Germinal center (tissue), 1 donor: ENCODE measurements around the gene RHCE.
"Not testable (repeated sequence)": the region's sequence is repeated elsewhere in the genome, so short reads cannot be mapped to it uniquely, and the experiment has no call there.

ENCODE experiments used
- DNase-seq: peaks from one replicate; pipeline ENCODE4 v3.0.0; 2012; ENCODE audit warnings: mixed read lengths, low spot score

RHCE gene

DNA sequence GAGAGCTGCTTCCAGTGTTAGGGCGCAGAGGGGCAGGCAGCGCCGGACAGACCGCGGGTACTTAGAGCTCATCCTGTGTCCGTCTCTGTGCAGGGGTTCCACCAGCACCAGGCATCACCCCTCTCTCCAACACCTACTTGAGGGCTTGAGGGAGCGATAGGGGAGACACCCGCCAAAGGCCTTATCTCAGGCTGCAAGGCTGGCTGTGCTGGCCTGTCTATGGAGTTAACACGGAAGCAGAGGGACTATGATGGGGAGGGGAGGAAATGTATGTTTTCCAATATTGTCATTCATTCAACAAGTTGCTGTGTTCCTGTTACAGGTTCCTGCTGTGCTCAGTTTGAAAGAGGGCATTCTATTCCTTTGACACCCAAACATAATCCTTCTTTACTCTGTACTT is at the start of gene RHCE:
Gene RHCE, minus strand, starts transcription at position 111 of the 400 bp plus-strand sequence. Its CDS starts 39 bp downstream, at position 72.
- not testable (repeated sequence) for DNase-seq

DNA sequence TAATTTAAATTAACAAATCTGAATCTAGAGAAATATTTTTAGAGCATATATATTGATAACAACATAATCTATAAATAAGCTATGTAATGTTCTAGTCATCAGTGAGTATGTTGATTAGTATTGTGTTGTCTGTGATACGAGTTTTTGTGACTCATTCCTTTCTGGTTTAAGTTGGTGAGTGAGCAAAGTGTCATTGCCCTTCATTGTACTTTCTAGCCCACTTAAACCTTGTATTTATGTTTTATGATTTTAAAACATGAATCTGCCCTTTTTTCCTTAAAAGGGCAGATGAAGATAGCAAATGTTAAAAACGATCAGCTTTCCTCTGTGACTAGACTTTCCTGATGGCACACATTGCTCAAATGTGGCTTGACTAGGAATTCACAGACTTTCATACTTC is 48.6 kb upstream of the RHCE start:
- DNase-seq, result no peak

DNA sequence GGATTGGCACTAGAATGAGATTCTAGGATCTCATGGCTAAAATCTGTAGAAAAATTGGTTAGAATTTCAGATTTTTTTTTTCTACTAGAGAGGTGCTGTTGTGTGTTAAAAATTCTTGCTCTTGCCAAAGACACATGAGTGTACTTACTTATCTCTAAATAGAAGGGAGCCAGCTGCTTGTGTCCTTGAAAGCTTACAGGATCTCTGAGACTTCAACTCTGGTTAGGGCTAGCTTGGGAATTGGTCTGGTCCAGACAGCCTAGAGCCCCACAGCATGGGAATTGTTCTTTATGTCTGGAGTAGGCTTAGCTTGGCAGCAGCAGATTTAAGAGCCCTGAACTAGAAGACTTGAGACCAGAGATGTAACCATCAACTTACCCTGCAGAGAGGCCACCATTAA is 47.4 kb upstream of the RHCE start:
- DNase-seq, result no peak

DNA sequence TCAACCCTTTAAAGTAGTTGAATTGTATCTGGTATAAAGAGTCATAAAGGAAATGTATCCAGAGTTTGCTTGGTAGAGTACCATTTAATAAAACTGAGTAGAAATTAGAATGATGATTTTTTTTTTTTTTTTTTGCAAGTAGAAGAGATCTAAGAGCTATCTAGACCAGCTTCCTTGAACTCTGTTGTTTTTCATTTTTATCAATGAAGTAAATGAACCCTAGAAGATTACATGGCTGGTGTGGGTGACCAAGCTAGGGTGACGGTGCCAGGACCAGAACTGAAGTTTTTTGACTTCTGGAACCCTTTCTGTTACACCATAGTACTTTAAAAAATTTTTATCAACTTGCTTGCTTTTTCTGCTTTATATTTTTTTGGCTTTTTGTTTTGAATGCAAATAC is 47.0 kb upstream of the RHCE start:
- DNase-seq, result no peak

DNA sequence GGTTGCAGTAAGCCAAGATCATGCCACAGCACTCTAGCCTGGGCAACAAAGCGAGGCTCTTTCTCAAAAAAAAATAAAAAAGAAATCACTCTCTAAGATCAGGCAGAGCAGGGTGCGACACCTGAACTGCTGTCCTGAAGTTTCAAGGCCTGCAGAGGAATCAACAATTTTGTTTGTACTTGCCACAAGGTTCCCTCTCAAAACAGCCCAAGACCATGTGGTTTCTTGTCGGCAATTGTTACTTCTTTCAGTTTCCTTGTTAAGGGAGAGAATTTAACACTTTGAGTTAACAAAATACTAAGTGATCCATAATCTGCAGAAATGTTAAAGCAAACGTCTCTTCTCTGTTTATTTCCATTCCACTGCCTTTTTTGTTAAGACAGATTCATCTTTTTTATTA is 46.6 kb upstream of the RHCE start:
- DNase-seq, result no peak

DNA sequence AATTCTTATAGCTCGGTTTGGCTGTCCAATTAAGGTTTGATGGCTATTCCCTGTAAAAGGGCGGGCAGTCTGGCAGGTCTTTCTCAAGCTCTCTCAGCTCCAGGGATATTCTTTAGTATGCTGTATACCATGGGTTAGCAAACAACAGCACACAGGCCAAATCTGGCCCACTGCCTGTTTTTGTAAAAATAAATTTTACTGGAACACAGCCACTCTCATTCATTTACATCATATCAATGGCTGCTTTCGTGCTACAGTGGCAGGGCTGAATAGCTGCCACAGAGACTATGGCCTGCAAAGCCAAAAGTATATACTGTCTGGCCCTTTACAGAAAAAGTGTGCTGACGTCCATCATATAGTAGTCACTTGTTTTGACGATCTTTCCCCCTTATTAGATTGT is 42.1 kb upstream of the RHCE start:
- no peak for DNase-seq

DNA sequence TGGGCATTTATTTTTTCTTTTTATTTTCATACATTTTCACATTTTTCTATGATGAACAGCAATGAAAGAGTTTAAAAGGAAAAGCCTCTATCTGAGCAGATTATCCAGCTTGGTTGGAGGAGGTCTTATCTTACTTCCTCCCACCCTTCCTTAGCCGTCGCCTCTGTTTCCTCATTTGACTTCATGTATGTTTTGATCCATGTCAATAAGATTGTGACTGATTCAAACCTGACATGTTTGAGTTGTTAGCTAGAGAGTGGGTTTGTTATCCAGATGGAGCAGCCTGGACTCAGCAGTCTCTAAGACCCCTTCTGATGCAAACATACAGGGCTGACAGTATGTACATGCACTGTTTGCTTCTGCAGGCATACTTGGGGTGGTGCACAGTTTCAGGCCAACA is 41.2 kb upstream of the RHCE start:
- DNase-seq, result no peak

DNA sequence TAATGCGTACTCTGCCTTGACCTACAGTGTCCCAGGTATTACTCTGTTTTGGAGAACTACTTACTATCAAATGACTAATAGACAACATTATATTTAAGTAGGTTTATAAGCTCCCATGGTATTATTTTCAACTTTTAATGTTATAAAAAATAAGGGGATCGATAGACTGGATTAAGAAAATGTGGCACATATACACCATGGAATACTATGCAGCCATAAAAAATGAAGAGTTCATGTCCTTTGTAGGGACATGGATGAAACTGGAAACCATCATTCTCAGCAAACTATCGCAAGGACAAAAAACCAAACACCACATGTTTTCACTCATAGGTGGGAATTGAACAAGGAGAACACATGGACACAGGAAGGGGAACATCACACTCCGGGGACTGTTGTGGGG is 40.2 kb upstream of the RHCE start:
- DNase-seq, result not testable (repeated sequence)

DNA sequence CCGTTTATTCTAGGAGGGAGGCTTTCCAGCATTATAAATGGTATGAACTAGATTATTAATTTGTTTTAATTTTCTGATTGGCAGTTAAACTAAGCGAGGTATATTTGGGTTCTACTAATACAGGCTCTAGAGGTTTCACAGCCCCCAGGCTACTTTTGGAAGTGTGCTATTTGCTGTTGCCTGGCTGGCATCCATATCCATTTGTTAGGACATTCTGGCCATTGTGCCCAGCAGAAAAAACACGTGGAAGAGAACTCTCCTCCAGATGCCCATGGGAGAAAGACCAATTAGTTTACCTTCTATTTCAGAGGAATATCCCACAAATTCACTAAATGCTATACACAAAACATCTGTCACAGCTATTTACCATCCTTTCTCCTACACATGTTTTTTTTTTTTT is 39.4 kb upstream of the RHCE start:
- DNase-seq, result no peak

DNA sequence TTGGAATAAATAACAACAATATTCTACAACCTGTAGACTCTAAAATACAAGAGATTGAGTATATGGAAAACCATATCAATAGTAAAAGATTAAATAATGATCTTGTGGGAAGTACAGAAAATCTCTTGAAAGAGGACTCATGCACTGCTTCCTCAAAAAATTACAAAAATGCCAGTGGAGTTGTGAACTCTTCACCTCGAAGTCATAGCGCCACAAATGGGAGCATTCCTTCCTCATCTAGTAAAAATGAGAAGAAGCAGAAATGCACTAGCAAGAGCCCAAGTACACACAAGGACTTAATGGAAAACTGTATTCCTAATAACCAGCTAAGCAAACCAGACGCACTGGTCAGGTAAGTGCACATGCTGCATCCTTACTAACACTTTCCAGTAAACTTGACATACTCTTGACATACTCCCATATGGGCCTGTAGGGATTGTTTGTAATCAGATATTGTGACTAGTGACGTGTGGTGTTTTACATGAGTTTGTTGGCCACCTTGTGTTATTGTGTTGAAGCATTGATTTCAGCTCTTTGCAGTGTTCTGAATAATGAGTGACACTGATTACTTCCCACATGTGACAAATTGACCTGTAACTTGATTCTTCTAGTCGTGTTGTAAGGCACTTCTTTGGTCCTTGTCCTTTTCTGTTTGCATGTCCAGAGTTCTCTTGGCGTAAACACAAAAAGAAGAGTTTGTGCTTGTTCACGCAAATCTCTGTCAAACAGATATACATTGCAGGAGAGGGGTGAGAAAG is 38.1 kb upstream of the RHCE start:
- no peak for DNase-seq

DNA sequence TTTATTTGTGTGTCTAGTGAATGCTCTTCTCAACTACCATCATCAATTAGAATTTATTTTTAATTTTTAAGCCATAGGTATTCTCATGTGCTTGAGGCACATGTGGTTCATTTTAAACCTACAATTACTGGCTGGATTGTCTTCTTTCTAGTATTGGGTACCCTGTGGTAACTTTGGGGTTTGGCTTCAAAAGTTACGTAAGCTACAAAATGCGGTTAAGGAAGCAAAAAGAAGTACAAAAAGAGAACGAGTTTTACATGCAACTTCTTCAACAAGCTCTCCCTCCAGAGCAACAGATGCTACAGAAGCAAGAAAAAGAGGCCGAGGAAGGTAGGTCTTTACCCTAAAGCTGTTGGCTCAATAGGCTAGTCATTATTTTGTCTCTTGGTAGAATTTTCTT is 35.9 kb upstream of the RHCE start:
- no peak for DNase-seq

DNA sequence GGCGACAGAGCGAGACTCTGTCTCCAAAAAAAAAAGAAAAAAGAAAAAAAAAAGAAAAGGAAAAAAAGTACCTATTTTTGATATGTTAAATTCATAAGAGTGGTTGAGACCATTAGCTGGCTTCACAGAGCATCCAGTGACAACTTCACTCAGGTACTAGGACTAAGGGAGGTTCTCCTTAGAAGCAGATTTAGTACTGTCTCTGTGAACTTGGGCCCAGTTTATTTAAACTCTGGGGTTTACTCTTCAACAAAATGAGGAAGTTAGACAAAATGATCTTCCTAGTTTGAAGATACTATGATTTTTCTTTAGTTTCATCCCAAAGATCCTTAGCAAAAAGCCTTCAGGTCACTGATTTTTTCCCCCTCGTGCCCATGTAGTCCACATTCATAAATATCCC is 31.3 kb upstream of the RHCE start:
- DNase-seq, result no peak

DNA sequence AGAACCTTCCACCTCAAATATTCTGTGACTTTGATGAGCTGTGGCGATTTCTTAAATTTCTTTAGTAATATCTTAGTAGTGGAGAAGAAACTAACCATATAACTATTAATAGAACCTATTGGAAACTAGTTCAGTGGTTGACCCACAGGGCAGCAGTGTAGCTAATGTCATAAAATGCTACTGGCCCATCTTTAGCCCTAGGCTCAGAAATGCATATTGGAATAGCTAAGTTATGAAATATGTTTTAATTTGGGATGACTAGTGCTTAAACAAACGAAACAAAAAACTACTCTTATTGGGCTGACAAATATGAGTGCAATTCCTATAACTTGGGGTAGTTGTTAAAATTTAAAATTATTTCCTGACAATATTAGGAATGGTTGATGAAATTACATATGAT is 30.3 kb upstream of the RHCE start:
- DNase-seq, result no peak

DNA sequence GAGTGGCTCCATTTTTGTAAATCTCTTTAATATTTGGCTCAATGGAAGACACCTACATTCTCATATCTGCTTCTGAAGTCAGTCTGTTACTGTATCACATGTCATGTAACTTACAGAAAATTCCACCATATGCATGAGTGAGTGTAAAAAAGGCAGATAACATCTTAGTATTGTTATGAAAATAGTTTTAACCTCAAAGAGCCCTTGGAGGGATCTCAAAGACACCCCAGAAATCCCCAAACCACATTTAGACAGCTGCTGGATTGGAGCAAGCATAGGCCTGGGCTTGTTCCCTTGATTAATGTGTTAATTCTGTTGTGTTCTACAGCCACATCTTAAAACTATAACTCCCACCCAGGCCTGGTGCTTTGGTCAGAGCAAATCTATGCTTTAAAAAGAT is 26.9 kb upstream of the RHCE start:
- no peak for DNase-seq

DNA sequence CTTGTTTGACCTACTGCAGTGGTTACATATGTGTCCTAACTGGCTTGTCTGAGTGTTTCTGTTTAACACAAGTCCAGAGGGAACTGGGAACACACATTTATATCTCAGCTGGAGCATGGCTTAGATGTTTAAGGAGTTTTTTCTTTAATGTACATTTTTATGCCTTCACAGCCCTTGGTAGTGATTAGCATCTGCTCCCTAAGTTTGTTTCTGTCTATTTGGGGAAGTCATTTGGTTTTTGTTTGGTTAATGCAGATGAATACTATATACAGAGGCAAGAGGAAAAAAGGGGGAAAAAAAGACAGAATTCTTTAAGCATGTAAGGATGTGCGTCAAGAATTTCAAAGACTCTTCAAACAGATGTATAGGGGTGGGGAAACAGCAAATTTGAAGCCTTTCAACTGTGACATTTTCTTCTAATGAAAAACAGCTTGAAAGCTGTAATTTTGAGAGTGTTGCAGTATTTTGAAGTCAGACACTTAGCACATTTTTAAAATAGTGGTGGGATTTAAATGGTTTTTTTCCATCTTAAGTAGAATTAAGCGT is 25.4 kb upstream of the RHCE start:
- no peak for DNase-seq

DNA sequence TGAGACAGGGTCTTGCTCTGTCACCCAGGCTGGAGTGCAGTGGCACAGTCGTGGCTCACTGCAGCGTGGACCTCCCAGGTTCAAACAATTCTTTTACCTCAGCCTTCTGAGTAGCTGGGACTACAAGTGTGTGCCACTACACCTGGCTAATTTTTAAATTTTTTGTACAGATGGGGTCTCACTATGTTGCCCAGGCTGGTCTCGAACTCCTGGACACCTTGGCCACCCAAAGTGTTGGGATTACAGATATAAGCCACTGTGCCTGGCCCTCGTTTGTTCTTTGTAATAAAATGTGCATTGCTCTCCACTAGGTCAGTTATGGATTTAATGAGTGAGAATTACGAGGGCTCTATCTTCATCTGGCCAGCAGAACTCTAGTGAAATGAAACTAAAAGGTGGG is 24.0 kb upstream of the RHCE start:
- DNase-seq, result not testable (repeated sequence)

DNA sequence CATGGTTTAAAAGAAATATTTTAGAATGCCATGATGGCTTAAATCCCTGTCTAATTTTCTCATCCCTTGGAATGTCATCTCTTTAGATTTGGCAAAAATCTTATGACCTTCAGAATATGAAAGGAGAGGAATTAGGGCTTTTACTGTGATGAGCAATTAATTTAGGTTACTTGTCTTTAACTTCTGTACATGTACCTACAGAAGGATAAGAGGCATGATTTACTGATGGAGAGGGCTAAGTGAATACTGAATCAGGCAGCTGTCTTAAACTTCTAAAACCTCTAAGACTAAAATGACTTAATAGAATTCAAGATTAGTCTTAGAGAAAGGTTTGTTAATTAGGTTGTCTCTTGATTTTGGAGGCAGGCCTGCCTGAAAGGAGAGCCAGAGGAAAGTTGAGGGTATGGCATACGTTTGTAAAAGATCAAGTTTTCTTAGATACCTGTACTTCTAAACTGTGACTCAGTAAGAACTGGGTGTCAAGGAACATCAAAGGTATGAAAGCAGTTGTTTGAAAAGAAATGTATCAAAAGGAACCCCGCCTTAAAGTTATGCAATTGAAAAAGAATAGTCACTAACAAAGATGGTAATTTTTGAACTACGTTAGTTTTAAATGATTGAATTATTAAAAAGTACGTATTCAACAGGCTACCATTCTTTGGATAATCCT is 22.5 kb upstream of the RHCE start:
- no peak for DNase-seq

DNA sequence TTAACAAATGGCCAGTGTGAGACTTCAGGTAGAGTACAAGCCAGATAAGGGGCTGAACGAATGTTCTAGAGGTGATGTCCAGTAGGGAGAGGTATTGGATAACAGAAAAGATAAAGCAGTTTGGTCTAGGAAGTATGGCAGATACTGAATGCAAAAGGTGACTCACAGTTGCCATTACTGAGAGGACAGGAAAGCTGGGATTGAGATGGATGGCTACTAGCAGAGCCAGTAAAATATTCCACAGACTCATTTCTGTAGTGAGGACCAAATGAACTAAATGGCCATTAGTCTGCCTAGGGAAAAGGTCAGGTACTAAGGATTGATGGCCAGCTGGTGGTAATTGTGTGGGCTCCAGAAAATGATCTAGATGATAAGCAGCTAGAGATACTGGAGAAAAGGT is 21.6 kb upstream of the RHCE start:
- DNase-seq, result no peak

DNA sequence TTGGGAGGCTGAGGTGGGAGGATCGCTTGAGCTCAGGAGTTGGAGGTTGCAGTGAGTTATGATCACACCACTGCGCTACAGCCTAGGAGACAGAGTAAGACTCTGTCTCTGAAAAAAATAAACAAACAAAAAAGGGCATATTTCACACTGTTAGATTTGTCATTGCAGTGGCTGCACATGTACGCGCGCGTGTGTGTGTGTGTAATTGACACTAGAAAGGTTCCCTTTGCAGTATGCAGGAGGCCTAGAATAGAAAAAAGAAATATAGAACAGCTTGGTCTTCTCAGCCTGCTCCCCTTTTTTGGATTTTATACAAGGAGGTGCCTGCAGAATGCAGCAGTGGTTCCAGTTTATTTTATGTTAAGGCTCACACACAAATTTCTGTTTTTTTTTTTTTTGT is 18.7 kb upstream of the RHCE start:
- no peak for DNase-seq

DNA sequence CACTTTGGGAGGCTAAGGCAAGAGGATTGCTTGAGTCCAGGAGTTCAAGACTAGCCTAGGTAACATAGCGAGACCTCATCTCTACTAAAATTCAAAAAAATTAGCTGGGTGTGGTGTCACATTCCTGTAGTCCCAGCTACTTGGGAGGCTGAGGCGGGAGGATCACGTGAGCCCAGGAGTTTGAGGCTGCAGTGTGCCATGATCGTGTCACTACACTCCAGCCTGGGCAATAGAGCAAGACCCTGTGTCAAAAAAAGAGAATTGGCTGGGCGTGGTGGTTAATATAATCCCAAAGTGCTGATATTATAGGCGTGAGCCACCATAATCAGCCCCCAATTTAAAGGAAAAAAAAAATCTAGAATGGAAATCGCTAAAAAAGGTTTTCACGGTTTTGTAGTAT is 17.0 kb upstream of the RHCE start:
- DNase-seq, result no peak

DNA sequence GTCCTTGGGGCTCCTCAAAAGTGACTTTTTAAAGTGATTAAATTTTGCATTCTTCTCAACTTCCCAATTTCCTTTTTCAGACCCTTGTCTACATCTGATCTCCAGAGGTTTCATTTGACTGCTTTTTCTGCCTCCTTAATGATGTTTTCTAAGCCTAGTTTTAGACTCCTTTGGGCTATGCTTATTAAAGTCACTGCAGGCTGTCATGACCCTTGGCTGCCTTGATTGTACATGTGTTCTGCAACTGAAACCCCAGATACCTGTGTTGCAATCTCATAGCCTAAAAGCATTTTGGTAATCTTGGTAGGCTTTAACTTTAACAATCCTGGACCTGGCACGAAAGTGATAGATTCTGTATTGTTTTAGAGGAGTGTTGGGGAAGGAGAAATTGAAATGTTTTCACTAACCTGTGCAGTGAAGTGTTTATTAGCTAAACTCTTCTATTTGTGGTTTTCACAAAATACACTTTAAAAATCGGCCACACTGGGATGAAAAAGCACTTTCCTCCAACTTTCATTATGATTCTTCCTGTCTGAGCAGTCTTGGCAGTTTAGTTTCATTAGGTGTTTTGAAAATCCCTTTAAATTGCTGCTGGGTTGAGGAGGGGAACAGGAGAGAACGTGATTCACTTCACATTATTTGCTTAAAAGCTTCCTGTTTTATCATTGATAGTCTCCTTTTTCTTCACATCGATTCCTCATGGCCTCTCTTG is 14.9 kb upstream of the RHCE start:
- DNase-seq, result no peak

DNA sequence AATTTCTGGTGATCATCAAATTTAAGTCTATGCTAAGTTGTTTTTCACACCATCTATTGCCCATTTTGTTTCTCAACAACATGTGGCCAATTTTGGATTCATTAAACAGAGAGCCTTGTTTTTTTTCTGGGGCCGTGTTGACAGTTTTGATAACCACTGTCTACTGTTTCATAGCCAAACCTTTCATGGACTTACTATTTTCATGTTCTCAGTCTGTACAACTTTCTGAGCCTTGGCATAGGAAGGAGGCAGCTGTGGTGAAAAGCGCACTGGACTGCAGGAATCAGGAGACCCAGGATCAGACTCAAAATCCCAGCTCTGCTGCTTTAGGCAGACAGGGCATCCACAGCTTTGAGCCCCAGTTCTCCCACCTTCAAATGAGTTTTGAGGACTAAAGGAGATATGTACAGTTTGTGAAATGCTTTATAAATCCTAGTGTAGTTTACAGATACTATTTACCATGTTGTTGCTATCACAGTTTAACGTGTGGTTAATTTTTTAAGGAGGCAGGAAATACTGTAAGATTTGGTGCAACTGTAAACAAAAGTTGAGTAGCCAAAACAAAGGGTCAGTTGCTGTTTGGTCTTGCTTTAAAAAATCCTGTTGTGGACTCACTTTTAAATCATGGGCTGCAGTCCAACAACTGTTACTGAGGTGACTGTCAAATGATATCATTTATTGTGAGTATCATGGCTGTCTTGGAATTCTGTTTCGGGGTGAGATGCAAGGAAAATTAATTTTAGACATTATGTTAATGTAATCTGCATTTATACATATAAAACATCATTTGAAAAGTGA is 13.0 kb upstream of the RHCE start:
- DNase-seq, result no peak
